ENCODE measurements around the gene MARCHF6. TPM values are rescaled to one million over a fixed set of nuclear protein-coding genes. Genes with fewer than 3 reads are reported as not detected.
"Not testable (repeated sequence)": the region's sequence is repeated elsewhere in the genome, so short reads cannot be mapped to it uniquely, and the experiment has no call there.

The MARCHF6 gene
- total and polyA plus RNA-seq, 2 donors from 2014 or later: 70.4 to 177 TPM

- TF ChIP-seq CTCF (IDR thresholded peaks at IDR 0.05; ENCODE audit: borderline replicate concordance, extremely low read depth, insufficient read depth): no peak
- H3K36me3 ChIP-seq (ENCODE audit: control insufficient read depth in 2 of 3, insufficient read depth in 3 of 3, low read length in 3 of 3): peaks cover 0 to 2% (median 0%) of the 10 kb centered on the region in 3 donors
- H3K27ac ChIP-seq (ENCODE audit: low read depth in 2 of 2, low read length in 2 of 2): no peak overlapping the region
- FAIRE-seq (no peak), DNase-seq (no peak)
- intact Hi-C loops (cut with DNase I): no loop called here
- H3K4me1 ChIP-seq (ENCODE audit: control insufficient read depth in 2 of 3, insufficient read depth in 2 of 3, low read depth in 1 of 3, low read length in 3 of 3): peaks cover 3 to 21% (median 10%) of the 10 kb centered on the region in 3 donors
- no peak overlapping the region for H3K4me3 ChIP-seq (ENCODE audit: low read length in 3 of 3)
- H3K27me3 ChIP-seq (ENCODE audit: control insufficient read depth, insufficient read depth, low read length): no peaks in the 10 kb centered on the region
- no peak overlapping the region for H3K9ac ChIP-seq (ENCODE audit: low read length in 3 of 3)
- H3K9me3 ChIP-seq (ENCODE audit: control insufficient read depth in 2 of 3, insufficient read depth in 1 of 3, low read length in 3 of 3): no peaks in the 10 kb centered on the region
Observed at GRCh38 chr5:10374046-10375022, 20.8 kb downstream of the MARCHF6 start.

- H3K27ac ChIP-seq (ENCODE audit: low read depth in 2 of 2, low read length in 2 of 2); H3K27me3 ChIP-seq (ENCODE audit: control insufficient read depth, insufficient read depth, low read length); H3K36me3 ChIP-seq (ENCODE audit: control insufficient read depth in 2 of 3, insufficient read depth in 3 of 3, low read length in 3 of 3); DNase-seq; H3K4me3 ChIP-seq (ENCODE audit: low read length in 3 of 3); intact Hi-C loops (cut with DNase I); FAIRE-seq; H3K9ac ChIP-seq (ENCODE audit: low read length in 3 of 3); H3K9me3 ChIP-seq (ENCODE audit: control insufficient read depth in 2 of 3, insufficient read depth in 1 of 3, low read length in 3 of 3): not testable (repeated sequence)
- H3K4me1 ChIP-seq (ENCODE audit: control insufficient read depth in 2 of 3, insufficient read depth in 2 of 3, low read depth in 1 of 3, low read length in 3 of 3): peaks cover 3 to 21% (median 10%) of the 10 kb centered on the region in 3 donors
Observed at GRCh38 chr5:10375146-10375545, 21.7 kb downstream of the MARCHF6 start.

- intact Hi-C loops (cut with DNase I): no loop called here
- Histone ChIP-seq H3K9ac (ENCODE audit: low read length in 3 of 3) (no peak overlapping the region), H3K9me3 (ENCODE audit: control insufficient read depth in 2 of 3, insufficient read depth in 1 of 3, low read length in 3 of 3) (no peaks in the 10 kb centered on the region), H3K27me3 (ENCODE audit: control insufficient read depth, insufficient read depth, low read length) (no peaks in the 10 kb centered on the region), H3K4me3 (ENCODE audit: low read length in 3 of 3) (no peak overlapping the region), H3K4me1 (ENCODE audit: control insufficient read depth in 2 of 3, insufficient read depth in 2 of 3, low read depth in 1 of 3, low read length in 3 of 3) (peaks cover 3 to 21% (median 10%) of the 10 kb centered on the region in 3 donors), H3K27ac (ENCODE audit: low read depth in 2 of 2, low read length in 2 of 2) (no peak overlapping the region), H3K36me3 (ENCODE audit: control insufficient read depth in 2 of 3, insufficient read depth in 3 of 3, low read length in 3 of 3) (peaks cover 0 to 2% (median 0%) of the 10 kb centered on the region in 3 donors)
- no peak for FAIRE-seq
- TF ChIP-seq CTCF (IDR thresholded peaks at IDR 0.05; ENCODE audit: borderline replicate concordance, extremely low read depth, insufficient read depth): no peak
- no peak for DNase-seq
Observed at GRCh38 chr5:10376544-10376943, 23.0 kb downstream of the MARCHF6 start.

- intact Hi-C loops (cut with DNase I): no loop called here
- Histone ChIP-seq H3K36me3 (ENCODE audit: control insufficient read depth in 2 of 3, insufficient read depth in 3 of 3, low read length in 3 of 3) (peaks cover 0 to 2% (median 0%) of the 10 kb centered on the region in 3 donors), H3K27me3 (ENCODE audit: control insufficient read depth, insufficient read depth, low read length) (no peaks in the 10 kb centered on the region), H3K4me3 (ENCODE audit: low read length in 3 of 3) (no peak overlapping the region), H3K4me1 (ENCODE audit: control insufficient read depth in 2 of 3, insufficient read depth in 2 of 3, low read depth in 1 of 3, low read length in 3 of 3) (peaks cover 3 to 21% (median 10%) of the 10 kb centered on the region in 3 donors), H3K27ac (ENCODE audit: low read depth in 2 of 2, low read length in 2 of 2) (peak overlapping the region in 1 of 2 donors; percentile 10), H3K9me3 (ENCODE audit: control insufficient read depth in 2 of 3, insufficient read depth in 1 of 3, low read length in 3 of 3) (no peaks in the 10 kb centered on the region), H3K9ac (ENCODE audit: low read length in 3 of 3) (no peak overlapping the region)
- DNase-seq (no peak), FAIRE-seq (no peak)
- TF ChIP-seq CTCF (IDR thresholded peaks at IDR 0.05; ENCODE audit: borderline replicate concordance, extremely low read depth, insufficient read depth): no peak
Observed at GRCh38 chr5:10377081-10377480, 23.6 kb downstream of the MARCHF6 start.

Measured in kidney (tissue), 14 donors.